ENCODE measurements around the gene THEMIS2.

Gene THEMIS2

DNA sequence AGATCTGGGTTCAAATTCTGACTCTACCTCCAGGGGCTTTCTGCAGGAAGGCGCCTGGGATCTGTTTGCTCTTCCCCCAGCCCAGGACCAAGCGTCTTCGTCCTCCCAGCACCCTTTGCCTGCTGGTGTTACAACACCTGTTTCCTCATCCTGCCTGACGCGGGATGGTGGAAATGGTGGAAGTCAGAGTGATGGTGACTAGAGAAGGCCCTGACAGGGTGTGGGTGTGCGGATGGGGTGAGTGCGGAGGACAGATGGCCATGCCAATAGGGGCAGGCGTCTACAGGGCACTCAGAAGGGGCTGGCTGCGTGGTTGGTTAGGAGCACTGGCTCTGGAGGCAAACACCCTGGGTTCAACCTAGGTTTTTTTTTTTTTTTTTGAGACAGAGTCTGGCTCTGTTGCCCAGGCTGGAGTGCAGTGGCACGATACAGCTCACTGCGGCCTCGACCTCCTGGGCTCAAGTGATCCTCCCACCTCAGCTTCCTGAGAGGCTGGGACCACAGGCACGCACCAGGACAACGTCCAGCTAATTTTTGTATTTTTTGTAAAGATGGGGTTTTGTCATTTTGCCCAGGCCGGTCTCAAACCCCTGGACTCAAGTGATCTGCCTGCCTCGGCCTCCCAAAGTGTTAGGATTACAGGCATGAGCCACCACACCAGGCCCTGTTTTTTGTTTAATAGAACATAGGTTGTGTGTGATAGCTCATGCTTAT lies 1.5 kb downstream of the THEMIS2 start:
- TF ChIP-seq MYC (IDR thresholded peaks at IDR 0.05; ENCODE audit: low read depth, low read length) = no peak
- TF ChIP-seq, protein P1, sequence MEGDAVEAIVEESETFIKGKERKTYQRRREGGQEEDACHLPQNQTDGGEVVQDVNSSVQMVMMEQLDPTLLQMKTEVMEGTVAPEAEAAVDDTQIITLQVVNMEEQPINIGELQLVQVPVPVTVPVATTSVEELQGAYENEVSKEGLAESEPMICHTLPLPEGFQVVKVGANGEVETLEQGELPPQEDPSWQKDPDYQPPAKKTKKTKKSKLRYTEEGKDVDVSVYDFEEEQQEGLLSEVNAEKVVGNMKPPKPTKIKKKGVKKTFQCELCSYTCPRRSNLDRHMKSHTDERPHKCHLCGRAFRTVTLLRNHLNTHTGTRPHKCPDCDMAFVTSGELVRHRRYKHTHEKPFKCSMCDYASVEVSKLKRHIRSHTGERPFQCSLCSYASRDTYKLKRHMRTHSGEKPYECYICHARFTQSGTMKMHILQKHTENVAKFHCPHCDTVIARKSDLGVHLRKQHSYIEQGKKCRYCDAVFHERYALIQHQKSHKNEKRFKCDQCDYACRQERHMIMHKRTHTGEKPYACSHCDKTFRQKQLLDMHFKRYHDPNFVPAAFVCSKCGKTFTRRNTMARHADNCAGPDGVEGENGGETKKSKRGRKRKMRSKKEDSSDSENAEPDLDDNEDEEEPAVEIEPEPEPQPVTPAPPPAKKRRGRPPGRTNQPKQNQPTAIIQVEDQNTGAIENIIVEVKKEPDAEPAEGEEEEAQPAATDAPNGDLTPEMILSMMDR (IDR thresholded peaks at IDR 0.05; ENCODE audit: low read depth, low read length) = no peak
- TF ChIP-seq, protein P2, sequence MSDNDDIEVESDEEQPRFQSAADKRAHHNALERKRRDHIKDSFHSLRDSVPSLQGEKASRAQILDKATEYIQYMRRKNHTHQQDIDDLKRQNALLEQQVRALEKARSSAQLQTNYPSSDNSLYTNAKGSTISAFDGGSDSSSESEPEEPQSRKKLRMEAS (IDR thresholded peaks at IDR 0.05; ENCODE audit: low read depth, low read length) = no peak
- no peak for DNase-seq (ENCODE audit: low read depth)

DNA sequence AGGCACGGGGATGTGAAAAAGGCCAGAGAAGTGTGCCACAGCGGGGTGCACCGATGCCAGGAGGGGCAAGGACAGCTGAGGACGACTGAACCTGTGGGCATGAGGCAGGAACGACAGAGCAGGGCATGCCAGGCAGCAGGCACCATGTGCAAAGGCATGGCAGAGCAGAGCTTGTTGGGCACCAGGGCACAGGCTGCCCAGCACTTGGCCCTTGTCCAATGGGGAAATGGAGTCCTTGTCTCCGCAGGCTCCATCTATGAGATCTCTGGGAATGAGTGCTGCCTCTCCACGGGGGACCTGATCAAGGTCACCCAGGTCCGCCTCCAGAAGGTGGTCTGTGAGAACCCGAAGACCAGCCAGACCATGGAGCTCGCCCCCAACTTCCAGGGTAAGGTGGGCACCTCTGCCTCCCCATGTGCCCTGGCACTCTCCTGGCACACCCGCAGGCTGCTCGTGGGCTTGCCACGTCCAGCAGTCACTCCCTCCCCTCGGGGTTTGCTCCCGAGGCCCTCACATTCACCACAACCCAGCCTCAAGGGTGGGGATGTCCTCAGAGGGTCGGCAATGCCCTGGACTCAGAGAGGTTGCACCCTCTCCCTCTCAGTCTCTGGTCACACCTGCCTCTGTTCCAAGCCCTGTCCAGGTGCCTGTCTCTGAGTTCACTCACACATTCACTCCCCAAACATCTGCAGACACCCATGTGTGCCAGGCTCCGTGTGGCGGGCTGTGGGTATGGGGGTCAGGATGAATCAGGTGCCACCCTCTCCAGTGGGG lies 4.2 kb downstream of the THEMIS2 start:
- TF ChIP-seq, protein P2 (IDR thresholded peaks at IDR 0.05; ENCODE audit: low read depth, low read length) = no peak
- TF ChIP-seq MYC (IDR thresholded peaks at IDR 0.05; ENCODE audit: low read depth, low read length) (no peak), POLR2A (IDR thresholded peaks at IDR 0.05; ENCODE audit: extremely low read depth, insufficient read length) (no peak)
- TF ChIP-seq, protein P1 (IDR thresholded peaks at IDR 0.05; ENCODE audit: low read depth, low read length) = no peak
- no peak overlapping the region for H3K4me3 ChIP-seq (ENCODE audit: low read depth, low read length)
- DNase-seq (ENCODE audit: low read depth) = no peak

More for the DNA sequence above, 1.5 kb downstream of the THEMIS2 start:
- no peak overlapping the region for H3K4me3 ChIP-seq (ENCODE audit: low read depth, low read length)

DNA sequence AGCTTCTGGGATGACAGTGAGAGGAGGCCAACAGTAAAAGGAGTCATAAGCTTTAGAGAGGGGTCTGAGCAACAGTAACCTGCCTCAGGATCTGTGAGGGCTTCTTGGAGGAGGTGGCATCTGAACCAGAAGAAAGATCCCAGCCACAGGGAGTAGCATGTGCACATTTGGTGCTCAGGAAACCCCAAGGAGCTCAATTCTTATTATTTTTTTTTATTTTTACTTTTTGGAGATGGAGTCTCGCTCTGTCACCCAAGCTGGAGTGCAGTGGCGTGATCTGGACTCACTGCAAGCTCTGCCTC lies 4.7 kb downstream of the THEMIS2 start:
- TF ChIP-seq, protein P1 (IDR thresholded peaks at IDR 0.05; ENCODE audit: low read depth, low read length) = no peak
- TF ChIP-seq POLR2A (IDR thresholded peaks at IDR 0.05; ENCODE audit: extremely low read depth, insufficient read length) (no peak), MYC (IDR thresholded peaks at IDR 0.05; ENCODE audit: low read depth, low read length) (no peak)
- TF ChIP-seq, protein P2 (IDR thresholded peaks at IDR 0.05; ENCODE audit: low read depth, low read length) = no peak
- DNase-seq (ENCODE audit: low read depth) = no peak
- no peak overlapping the region for H3K4me3 ChIP-seq (ENCODE audit: low read depth, low read length)

DNA sequence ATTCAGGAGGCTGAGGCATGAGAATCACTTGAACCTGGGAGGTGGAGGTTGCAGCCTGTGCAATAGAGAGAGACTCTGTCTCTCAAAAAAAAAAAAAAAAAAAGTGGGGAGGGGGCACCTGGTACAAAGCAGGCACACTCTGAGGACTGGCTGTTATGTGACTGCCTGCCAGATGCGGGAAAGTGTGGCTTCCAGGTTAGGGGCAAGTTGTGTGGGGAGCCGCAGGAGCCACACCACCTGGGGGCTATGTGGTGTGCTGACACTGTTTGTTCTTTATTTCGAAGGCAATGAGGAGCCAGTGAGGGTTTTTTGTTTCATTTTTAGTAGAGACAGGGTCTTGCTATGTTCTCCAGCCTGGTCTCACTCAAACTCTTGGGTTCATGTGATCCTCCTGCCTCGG lies 5.7 kb downstream of the THEMIS2 start:
- TF ChIP-seq POLR2A (IDR thresholded peaks at IDR 0.05; ENCODE audit: extremely low read depth, insufficient read length) (no peak), MYC (IDR thresholded peaks at IDR 0.05; ENCODE audit: low read depth, low read length) (no peak)
- TF ChIP-seq, protein P2 (IDR thresholded peaks at IDR 0.05; ENCODE audit: low read depth, low read length) = no peak
- TF ChIP-seq, protein P1 (IDR thresholded peaks at IDR 0.05; ENCODE audit: low read depth, low read length) = no peak
- no peak overlapping the region for H3K4me3 ChIP-seq (ENCODE audit: low read depth, low read length)
- no peak for DNase-seq (ENCODE audit: low read depth)

DNA sequence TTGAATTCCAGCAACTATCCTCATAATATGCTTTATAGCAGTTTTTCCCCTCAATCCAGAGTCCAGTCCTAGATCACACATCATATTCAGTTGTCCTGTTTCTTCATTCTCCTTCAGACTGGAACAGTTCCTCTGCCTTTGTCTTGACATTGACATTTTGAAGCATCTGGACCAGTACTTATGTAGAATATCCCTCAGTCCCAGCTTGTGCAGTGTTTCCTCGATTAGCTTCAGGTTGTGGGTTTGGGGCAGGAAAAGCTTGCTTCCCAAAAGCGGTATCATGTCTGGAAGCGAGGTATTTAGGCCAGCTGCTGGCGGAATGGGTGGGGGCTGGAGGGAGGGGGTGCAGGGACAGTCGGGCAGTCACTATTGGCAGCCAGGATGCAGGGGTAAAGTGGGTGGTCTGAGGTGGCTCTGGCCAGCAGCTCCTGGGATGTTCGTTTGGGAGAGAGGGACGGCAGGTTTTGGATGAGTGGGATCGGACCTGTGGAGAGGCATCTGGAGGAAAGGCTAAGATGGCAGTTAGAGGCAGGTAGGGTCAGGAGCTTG lies 6.5 kb downstream of the THEMIS2 start:
- DNase-seq (ENCODE audit: low read depth) = no peak
- H3K4me3 ChIP-seq (ENCODE audit: low read depth, low read length) = no peak overlapping the region
- TF ChIP-seq, protein P2 (IDR thresholded peaks at IDR 0.05; ENCODE audit: low read depth, low read length) = no peak
- TF ChIP-seq, protein P1 (IDR thresholded peaks at IDR 0.05; ENCODE audit: low read depth, low read length) = no peak
- TF ChIP-seq POLR2A (IDR thresholded peaks at IDR 0.05; ENCODE audit: extremely low read depth, insufficient read length) (no peak), MYC (IDR thresholded peaks at IDR 0.05; ENCODE audit: low read depth, low read length) (no peak)

Data from NB4 (cell line).